Measurements from ENCODE around the gene SIRPB2.

- TF ChIP-seq ZNF274 (IDR thresholded peaks at IDR 0.05; ENCODE audit: low read depth, low read length) (no peak), YY1 (IDR thresholded peaks at IDR 0.05; ENCODE audit: insufficient read depth, insufficient read length) (no peak)
Measured at GRCh38 chr20:1460275-1460674, 30.9 kb downstream of the SIRPB2 start.

All from NT2/D1 (cell line).